CD4-positive, alpha-beta T cell treated with Interferon gamma for 1 hour (primary cell): ENCODE results near the gene IFNLR1.

Experiments used
- DNase-seq: peaks from one replicate; pipeline ENCODE4 v3.0.0-alpha.2; 2020

Gene IFNLR1

GRCh38 chr1:24147194-24147593 is 39.9 kb downstream of the IFNLR1 start:
- no peak for DNase-seq

- DNase-seq = no peak
Observed at GRCh38 chr1:24142546-24143534, 44.2 kb downstream of the IFNLR1 start, which contains the start of gene IL22RA1. TSS of gene IL22RA1 (minus strand) at chr1:24143140. CDS start at chr1:24143082, 58 bp downstream.

GRCh38 chr1:24141311-24141997 is 45.6 kb downstream of the IFNLR1 start:
- DNase-seq = no peak

- no peak for DNase-seq
Observed at GRCh38 chr1:24140741-24141181, 46.3 kb downstream of the IFNLR1 start.

GRCh38 chr1:24139841-24140425 is 47.2 kb downstream of the IFNLR1 start:
- DNase-seq = no peak

GRCh38 chr1:24139222-24139489 is 47.9 kb downstream of the IFNLR1 start:
- DNase-seq = no peak

GRCh38 chr1:24138476-24139221 is 48.4 kb downstream of the IFNLR1 start:
- DNase-seq = no peak

- DNase-seq = no peak
Observed at GRCh38 chr1:24136956-24137539, 50.0 kb downstream of the IFNLR1 start.

GRCh38 chr1:24134376-24134775 is 52.7 kb downstream of the IFNLR1 start:
- DNase-seq = no peak

- DNase-seq = no peak
Observed at GRCh38 chr1:24133819-24134218, 53.3 kb downstream of the IFNLR1 start.

- no peak for DNase-seq
Observed at GRCh38 chr1:24130385-24130784, 56.7 kb downstream of the IFNLR1 start.

- no peak for DNase-seq
Observed at GRCh38 chr1:24127801-24128363, 59.2 kb downstream of the IFNLR1 start.

GRCh38 chr1:24127134-24127800 is 59.8 kb downstream of the IFNLR1 start:
- no peak for DNase-seq

GRCh38 chr1:24126672-24127023 is 60.4 kb downstream of the IFNLR1 start:
- DNase-seq = no peak

- DNase-seq = no peak
Observed at GRCh38 chr1:24126018-24126671, 60.9 kb downstream of the IFNLR1 start.

GRCh38 chr1:24125456-24125855 is 61.6 kb downstream of the IFNLR1 start:
- DNase-seq = no peak

GRCh38 chr1:24124980-24125379 is 62.1 kb downstream of the IFNLR1 start:
- no peak for DNase-seq

- no peak for DNase-seq
Observed at GRCh38 chr1:24123611-24124010, 63.5 kb downstream of the IFNLR1 start.

- no peak for DNase-seq
Observed at GRCh38 chr1:24122776-24123175, 64.3 kb downstream of the IFNLR1 start.

GRCh38 chr1:24121406-24121805 is 65.7 kb downstream of the IFNLR1 start:
- DNase-seq = no peak

- DNase-seq = no peak
Observed at GRCh38 chr1:24120965-24121364, 66.1 kb downstream of the IFNLR1 start.
